GM23338 (cell line): Measurements from ENCODE around the gene FAM78A. TPM values are rescaled to one million over a fixed set of nuclear protein-coding genes. Genes with fewer than 3 reads are reported as not detected.

Experiments
- ATAC-seq: fragments of 200-7000 bp; cut with Tn5 transposase; 3 replicates; pipeline ENCODE4 v1.9.1; 2020
- DNase-seq: peaks from one replicate; pipeline ENCODE4 v3.0.0-alpha.2; 2015; ENCODE audit warnings: low spot score
- H2AFZ ChIP-seq: fragments of 200-600 bp; sonication (generic); 2 replicates; pipeline ENCODE4 v1.8.0; 2016; ENCODE audit warnings: antibody characterized with exemption, mild to moderate bottlenecking, moderate library complexity
- H3F3A ChIP-seq: fragments of 200-600 bp; sonication (generic); replicated peaks from 2 replicates; pipeline ENCODE4 v1.8.0; 2017; ENCODE audit warnings: antibody characterized with exemption, mixed run types, low read depth
- H3K27ac ChIP-seq: fragments of 200-600 bp; sonication (generic); 2 replicates; pipeline ENCODE4 v1.6.1; 2016; ENCODE audit warnings: low read depth
- H3K27me3 ChIP-seq: fragments of 200-600 bp; sonication (generic); 2 replicates; pipeline ENCODE4 v1.8.0; 2016; ENCODE audit warnings: mild to moderate bottlenecking, mixed run types, moderate library complexity; ENCODE audit not compliant: insufficient read depth
- H3K36me3 ChIP-seq: fragments of 200-600 bp; sonication (generic); 2 replicates; pipeline ENCODE4 v1.8.0; 2016; ENCODE audit warnings: mild to moderate bottlenecking; ENCODE audit not compliant: insufficient read depth
- H3K4me1 ChIP-seq: fragments of 200-600 bp; sonication (generic); 2 replicates; pipeline ENCODE4 v1.8.0; 2016; ENCODE audit warnings: mild to moderate bottlenecking, moderate library complexity; ENCODE audit not compliant: insufficient read depth
- H3K4me2 ChIP-seq: fragments of 200-600 bp; sonication (generic); 2 replicates; pipeline ENCODE4 v1.7.1; 2017; ENCODE audit warnings: mixed run types
- H3K4me3 ChIP-seq: fragments of 200-600 bp; sonication (generic); 2 replicates; pipeline ENCODE4 v1.6.1; 2016; ENCODE audit warnings: mixed run types
- H3K79me2 ChIP-seq: fragments of 200-600 bp; sonication (generic); replicated peaks from 2 replicates; pipeline ENCODE4 v1.8.0; 2017; ENCODE audit warnings: mild to moderate bottlenecking; ENCODE audit not compliant: insufficient read depth
- H3K9me2 ChIP-seq: fragments of 200-600 bp; sonication (generic); 2 replicates; pipeline ENCODE4 v1.8.0; 2017; ENCODE audit not compliant: insufficient read depth
- H4K20me1 ChIP-seq: fragments of 200-600 bp; sonication (generic); replicated peaks from 2 replicates; pipeline ENCODE4 v1.8.0; 2017; ENCODE audit warnings: mild to moderate bottlenecking; ENCODE audit not compliant: insufficient read depth
- H3K27ac Mint-ChIP-seq: 2 replicates; pipeline ENCODE4 v1.8.0; 2020; ENCODE audit warnings: inconsistent platforms, mild to moderate bottlenecking, moderate library complexity, mixed read lengths
- H3K27me3 Mint-ChIP-seq: 3 replicates; pipeline ENCODE4 v1.8.0; 2022; ENCODE audit warnings: low read depth, mild to moderate bottlenecking, moderate library complexity, mixed read lengths, inconsistent platforms; ENCODE audit not compliant: insufficient read depth, poor library complexity
- H3K36me3 Mint-ChIP-seq: 3 replicates; pipeline ENCODE4 v1.8.0; 2021; ENCODE audit warnings: low read depth, mild to moderate bottlenecking, inconsistent platforms, moderate library complexity, mixed read lengths
- H3K4me1 Mint-ChIP-seq: 3 replicates; pipeline ENCODE4 v1.8.0; 2020; ENCODE audit warnings: mild to moderate bottlenecking, inconsistent platforms, mixed read lengths
- H3K4me3 Mint-ChIP-seq: 3 replicates; pipeline ENCODE4 v1.8.0; 2021; ENCODE audit warnings: moderate library complexity, mild to moderate bottlenecking, inconsistent platforms, mixed read lengths
- H3K9me3 Mint-ChIP-seq: 3 replicates; pipeline ENCODE4 v1.8.0; 2020; ENCODE audit warnings: moderate library complexity, mild to moderate bottlenecking, inconsistent platforms, mixed read lengths
- CREB1 ChIP-seq: fragments of 250-450 bp; sonication (Bioruptor Pico); IDR thresholded peaks from 2 replicates; pipeline ENCODE4 v1.5.0; 2020; ENCODE audit warnings: low read depth, mild to moderate bottlenecking, moderate library complexity
- CTCF ChIP-seq, 2 experiments: fragments of 200-600 bp in 1 of 2; sonication (generic) in 1 of 2; conservative IDR thresholded peaks; 2 replicates each; pipeline versions ENCODE4 v1.5.1 to v1.6.1; 2016 to 2017; ENCODE audit warnings: antibody characterized with exemption in 2 of 2, low read depth in 2 of 2, mild to moderate bottlenecking in 2 of 2, moderate library complexity in 1 of 2
- ETS1 ChIP-seq: IDR thresholded peaks from 2 replicates; pipeline ENCODE4 v1.6.1; 2016; ENCODE audit warnings: antibody characterized with exemption
- EZH2phosphoT487 ChIP-seq: fragments of 200-600 bp; sonication (generic); IDR thresholded peaks from one replicate; pipeline ENCODE4 v1.8.1; 2018; ENCODE audit warnings: antibody characterized with exemption; ENCODE audit not compliant: unreplicated experiment
- JUNB ChIP-seq: IDR thresholded peaks from one replicate; pipeline ENCODE4 v1.6.1; 2016; ENCODE audit warnings: antibody characterized with exemption; ENCODE audit not compliant: unreplicated experiment
- NANOG ChIP-seq: IDR thresholded peaks from 2 replicates; pipeline ENCODE4 v1.6.1; 2016; ENCODE audit warnings: antibody characterized with exemption, borderline replicate concordance
- POLR2AphosphoS5 ChIP-seq: IDR thresholded peaks from 2 replicates; pipeline ENCODE4 v1.6.1; 2016; ENCODE audit warnings: antibody characterized with exemption, low read depth
- REST ChIP-seq: IDR thresholded peaks from one replicate; pipeline ENCODE4 v1.6.1; 2018; ENCODE audit warnings: antibody characterized with exemption; ENCODE audit not compliant: unreplicated experiment
- STAT1 ChIP-seq: IDR thresholded peaks from one replicate; pipeline ENCODE4 v1.6.1; 2016; ENCODE audit warnings: antibody characterized with exemption; ENCODE audit not compliant: unreplicated experiment
- ZNF114 ChIP-seq: fragments of 250-450 bp; sonication (Bioruptor Pico); IDR thresholded peaks from 2 replicates; pipeline ENCODE4 v1.5.0; 2020; ENCODE audit warnings: mild to moderate bottlenecking, moderate library complexity
- polyA plus RNA-seq: library from polyadenylated mRNA; unstranded; fragments of >200 nt; fragmentation: Nextera tagmentation; extraction: Ambion mirVana; gene quantifications from 2 replicates; pipeline ENCODE4 v1.2.1, GENCODE V29; 2016
- total RNA-seq: library from RNA; depleted of rRNA; stranded (reverse); fragments of >200 nt; shearing (Covaris generic); gene quantifications from 2 replicates; pipeline ENCODE4 v1.2.3, GENCODE V29; 2014

Gene FAM78A
- total and polyA plus RNA-seq, 2 experiments from 2014 or later: 0.57 to 2.1 TPM

GRCh38 chr9:131288217-131288616, 11.9 kb upstream of the FAM78A start (continued):
- TF ChIP-seq ETS1 (no peak), CTCF (conservative IDR thresholded peaks at IDR 0.05; ENCODE audit: low read depth in 2 of 2) (no peak), ZNF114 (CRISPR knock-in tag) (no peak), NANOG (no peak), CREB1 (CRISPR knock-in tag) (no peak)

- no peak overlapping the region for H3K27ac ChIP-seq
Observed at GRCh38 chr9:131287359-131287758, 11.0 kb upstream of the FAM78A start.

GRCh38 chr9:131284856-131285255, 8.5 kb upstream of the FAM78A start:
- Mint-ChIP-seq H3K36me3 (no peaks in the 10 kb centered on the region), H3K9me3 (no peaks in the 10 kb centered on the region), H3K27me3 (peaks cover 31% of the 10 kb centered on the region), H3K27ac (no peak overlapping the region), H3K4me1 (peaks cover 18% of the 10 kb centered on the region), H3K4me3 (no peak overlapping the region)
- Histone ChIP-seq H2AFZ (no peak overlapping the region), H3K27me3 (peaks cover 16% of the 10 kb centered on the region), H3K79me2 (no peaks in the 10 kb centered on the region), H3K4me2 (no peak overlapping the region), H3F3A (peaks cover 14% of the 10 kb centered on the region; the same call in 1 of the 2 replicates), H3K27ac (no peak overlapping the region), H3K9me2 (no peaks in the 10 kb centered on the region), H4K20me1 (no peaks in the 10 kb centered on the region), H3K4me3 (no peak overlapping the region), H3K4me1 (no peaks in the 10 kb centered on the region; the same call in 1 of the 2 replicates), H3K36me3 (no peaks in the 10 kb centered on the region)
- no peak for ATAC-seq
- DNase-seq: no peak
- TF ChIP-seq CTCF (conservative IDR thresholded peaks at IDR 0.05; ENCODE audit: low read depth in 2 of 2) (no peak), REST (no peak), STAT1 (no peak), JUNB (no peak)

More at GRCh38 chr9:131287359-131287758, 11.0 kb upstream of the FAM78A start:
- DNase-seq (no peak), ATAC-seq (no peak)
- Mint-ChIP-seq H3K4me3 (no peak overlapping the region), H3K27me3 (peaks cover 18% of the 10 kb centered on the region), H3K36me3 (no peaks in the 10 kb centered on the region), H3K4me1 (peaks cover 13% of the 10 kb centered on the region), H3K9me3 (no peaks in the 10 kb centered on the region), H3K27ac (no peak overlapping the region)
- 0 out of 2 replicates have a peak, but pooled peaks cover 7% of the 10 kb centered on the region for H3F3A ChIP-seq
- no peaks in the 10 kb centered on the region for H3K36me3 ChIP-seq
- H3K79me2 ChIP-seq: no peaks in the 10 kb centered on the region
- H3K4me3 ChIP-seq: no peak overlapping the region
- H3K9me2 ChIP-seq: no peaks in the 10 kb centered on the region
- no peaks in the 10 kb centered on the region for H4K20me1 ChIP-seq
- H3K4me1 ChIP-seq: no peaks in the 10 kb centered on the region; the same call in 1 of the 2 replicates
- TF ChIP-seq POLR2AphosphoS5: no peak
- TF ChIP-seq NANOG: no peak
- TF ChIP-seq ETS1: no peak
- no peak for TF ChIP-seq EZH2phosphoT487
- TF ChIP-seq CREB1 (CRISPR knock-in tag): no peak
- H2AFZ ChIP-seq: no peak overlapping the region
- peaks cover 2% of the 10 kb centered on the region for H3K27me3 ChIP-seq
- no peak overlapping the region for H3K4me2 ChIP-seq
